Suppressor macrophage treated with lipopolysaccharide for 4 hours (primary cell): ENCODE data around the gene FAM168A.

Experiments
- DNase-seq: peaks from one replicate; pipeline ENCODE4 v3.0.0-alpha.2; 2020

FAM168A gene

DNA sequence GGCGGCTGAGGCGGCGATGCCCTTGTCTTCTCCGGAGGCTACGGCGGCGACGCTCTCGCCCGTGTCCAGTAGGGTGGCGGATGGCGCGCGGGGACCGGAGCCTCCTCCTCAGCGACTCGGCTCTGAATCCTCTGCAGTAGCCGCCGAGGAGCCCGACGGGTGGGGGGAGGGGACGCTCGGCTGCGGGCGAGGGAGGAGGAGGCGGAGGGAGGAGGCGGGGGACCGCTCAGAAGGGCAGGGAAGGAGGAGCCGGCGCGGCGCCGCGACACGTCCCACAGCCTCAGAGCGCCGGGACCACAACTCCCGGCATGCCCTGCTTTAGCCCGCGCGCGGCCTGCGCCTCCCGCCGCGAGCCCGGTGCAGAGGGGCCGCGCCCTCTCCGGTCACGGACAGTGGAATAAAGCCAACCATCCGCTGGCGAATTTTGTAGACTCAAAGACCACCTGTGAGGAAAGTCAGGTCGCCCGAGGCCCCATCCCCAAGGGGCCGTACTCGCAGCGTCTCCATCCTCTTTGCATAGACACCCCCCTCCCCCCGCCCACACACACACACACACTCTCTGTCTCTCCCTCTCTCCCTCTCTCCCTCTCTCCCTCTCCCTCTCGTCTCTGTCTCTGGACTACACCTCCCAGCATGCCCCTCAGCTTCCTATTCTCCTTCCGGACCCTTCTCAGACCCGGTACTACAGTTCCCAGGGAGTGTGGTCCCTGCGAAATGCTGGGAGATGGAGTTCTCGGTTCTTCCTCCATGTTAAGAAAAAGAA lies at the start of gene FAM168A:
TSS of gene FAM168A (minus strand) at position 157 of the 763 bp plus-strand sequence. CDS start 129,638 bp downstream, outside the sequence.
- peak; percentile 97 for DNase-seq

GRCh38 chr11:73647459-73648100 lies 49.7 kb upstream of the FAM168A start:
- DNase-seq = peak; percentile 87

DNA sequence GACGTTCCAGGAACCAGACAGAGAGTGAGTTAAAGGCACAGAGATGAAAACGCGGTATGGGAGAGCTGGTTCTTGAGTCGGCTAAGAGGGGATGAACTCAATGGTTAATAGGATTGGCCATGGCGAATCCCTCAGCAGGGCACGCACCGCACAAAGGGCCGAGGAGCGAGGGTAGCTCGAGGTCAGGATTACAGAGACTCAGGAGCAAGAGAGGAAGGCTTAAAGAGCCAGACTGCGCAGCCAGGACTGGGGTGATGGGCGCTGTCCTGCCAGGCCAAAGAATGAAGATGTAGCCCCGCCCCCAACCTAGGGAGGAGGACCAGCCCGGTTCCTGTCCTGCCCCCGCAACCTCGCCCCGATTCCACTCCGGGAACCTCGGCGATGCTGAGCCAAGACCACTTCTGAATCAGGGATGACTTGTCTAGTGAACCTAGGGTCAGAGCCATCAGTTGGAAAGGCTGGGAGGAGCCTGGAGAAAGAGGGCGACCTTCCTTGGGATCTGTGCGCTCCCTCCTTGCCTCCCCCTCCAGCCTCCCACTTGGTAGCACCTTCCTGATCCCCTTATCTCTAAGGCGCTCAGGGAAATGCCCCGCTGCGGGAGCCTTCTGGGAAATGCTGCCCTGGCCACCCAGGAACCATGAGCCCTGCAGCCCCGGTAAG lies 48.2 kb upstream of the FAM168A start, which contains the start of gene PLEKHB1:
TSS of gene PLEKHB1 (plus strand) at position 610 of the 660 bp plus-strand sequence. CDS start at position 638, 28 bp downstream.
- DNase-seq = no peak

- DNase-seq = peak; percentile 45
These were observed 47.4 kb upstream of the FAM168A start for GRCh38 chr11:73645121-73645969.

DNA sequence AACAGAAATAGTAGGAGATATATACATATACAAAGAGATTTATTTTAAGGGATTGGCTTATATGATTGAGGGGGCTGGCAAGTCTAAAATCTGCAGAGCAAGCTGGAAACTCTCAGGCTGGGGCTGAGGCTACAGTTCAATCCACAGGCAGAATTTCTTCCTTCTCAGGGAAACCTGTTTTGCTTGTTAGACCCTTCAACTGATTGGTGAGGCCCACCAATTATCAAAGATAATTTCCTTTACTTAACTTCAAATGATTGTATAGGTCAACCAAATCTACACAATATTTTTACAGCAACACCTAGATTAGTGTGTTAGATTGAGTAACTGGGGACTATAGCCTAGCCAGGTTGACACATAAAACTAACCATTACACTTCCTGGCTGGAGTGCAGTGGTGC lies 43.8 kb upstream of the FAM168A start:
- DNase-seq = no peak

DNA sequence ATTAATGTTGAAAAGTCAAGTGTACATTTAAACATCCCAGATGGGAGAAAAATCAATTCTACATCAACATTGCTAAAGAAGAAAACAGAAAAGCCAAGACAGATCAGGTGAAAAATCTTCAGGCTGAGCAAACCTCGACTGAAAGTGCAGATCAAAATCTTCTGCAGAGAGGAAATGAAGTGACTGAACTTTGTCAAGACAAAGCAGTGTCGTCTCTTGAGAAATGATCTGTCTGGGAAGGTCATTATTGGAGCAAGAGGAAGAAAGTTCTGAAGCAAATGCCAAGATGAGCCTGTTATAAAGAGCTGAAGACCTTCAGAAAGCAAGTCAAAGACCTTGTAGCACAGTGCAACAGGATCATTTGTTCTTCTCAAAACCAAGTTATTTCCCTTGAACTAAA lies 42.7 kb upstream of the FAM168A start:
- DNase-seq = no peak

GRCh38 chr11:73637012-73637411 lies 39.1 kb upstream of the FAM168A start:
- no peak for DNase-seq

DNA sequence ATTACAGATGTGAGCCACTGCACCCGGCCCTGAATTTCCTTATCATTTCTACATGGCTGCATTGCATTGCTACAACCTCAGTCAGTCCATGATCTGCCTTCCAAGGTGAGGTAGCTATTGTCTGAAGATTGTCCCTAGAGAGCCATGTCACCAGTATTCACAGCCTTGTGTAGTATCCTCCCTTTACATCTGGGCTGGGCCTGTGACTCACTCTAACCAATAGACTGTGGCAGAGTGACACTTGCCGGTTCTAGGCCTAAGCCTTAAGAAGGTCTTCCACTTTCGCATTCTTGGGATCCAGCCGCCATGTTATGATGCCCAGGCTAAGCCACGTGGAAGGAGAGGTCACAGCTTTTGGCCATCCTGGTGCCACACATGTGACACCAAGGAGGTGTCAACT lies 38.3 kb upstream of the FAM168A start:
- DNase-seq = no peak

GRCh38 chr11:73635721-73636120 lies 37.8 kb upstream of the FAM168A start:
- no peak for DNase-seq

GRCh38 chr11:73633999-73634398 lies 36.1 kb upstream of the FAM168A start:
- DNase-seq = no peak

DNA sequence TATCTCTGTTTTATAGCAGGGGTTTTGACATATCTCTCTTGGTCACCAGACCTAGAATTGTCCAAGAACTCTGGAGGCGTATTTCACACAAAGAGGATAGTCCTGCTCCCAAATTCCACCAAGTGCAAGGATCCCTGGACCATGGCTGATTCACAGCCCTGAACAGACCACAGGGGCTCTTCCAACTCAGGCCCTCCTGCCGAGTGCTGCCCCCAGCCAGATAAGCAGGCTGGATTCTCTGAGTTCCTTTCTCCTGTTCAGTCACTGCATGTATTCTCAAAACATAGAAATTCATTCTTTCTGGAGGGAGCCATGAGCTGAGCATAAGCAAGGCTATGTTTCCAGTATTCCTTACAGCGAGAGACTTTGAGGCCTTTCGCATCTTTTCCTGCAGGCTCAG lies 35.1 kb upstream of the FAM168A start:
- DNase-seq = no peak

DNA sequence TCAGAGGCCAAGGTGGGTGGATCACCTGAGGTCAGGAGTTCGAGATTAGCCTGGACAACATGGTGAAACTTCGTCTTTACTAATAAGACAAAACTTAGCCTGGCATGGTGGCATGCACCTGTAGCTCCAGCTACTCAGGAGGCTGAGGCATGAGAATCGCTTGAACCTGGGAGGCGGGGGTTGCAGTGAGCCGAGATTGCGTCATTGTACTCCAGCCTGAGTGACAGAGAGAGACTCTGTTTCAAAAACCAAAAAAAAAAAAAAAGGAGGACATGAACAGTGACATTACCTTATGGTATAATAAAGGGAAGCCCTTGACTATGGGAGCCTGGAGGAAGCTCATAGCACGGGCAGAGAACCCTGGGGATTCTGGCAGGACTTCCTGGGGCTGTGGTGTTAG lies 32.0 kb upstream of the FAM168A start:
- DNase-seq = no peak

DNA sequence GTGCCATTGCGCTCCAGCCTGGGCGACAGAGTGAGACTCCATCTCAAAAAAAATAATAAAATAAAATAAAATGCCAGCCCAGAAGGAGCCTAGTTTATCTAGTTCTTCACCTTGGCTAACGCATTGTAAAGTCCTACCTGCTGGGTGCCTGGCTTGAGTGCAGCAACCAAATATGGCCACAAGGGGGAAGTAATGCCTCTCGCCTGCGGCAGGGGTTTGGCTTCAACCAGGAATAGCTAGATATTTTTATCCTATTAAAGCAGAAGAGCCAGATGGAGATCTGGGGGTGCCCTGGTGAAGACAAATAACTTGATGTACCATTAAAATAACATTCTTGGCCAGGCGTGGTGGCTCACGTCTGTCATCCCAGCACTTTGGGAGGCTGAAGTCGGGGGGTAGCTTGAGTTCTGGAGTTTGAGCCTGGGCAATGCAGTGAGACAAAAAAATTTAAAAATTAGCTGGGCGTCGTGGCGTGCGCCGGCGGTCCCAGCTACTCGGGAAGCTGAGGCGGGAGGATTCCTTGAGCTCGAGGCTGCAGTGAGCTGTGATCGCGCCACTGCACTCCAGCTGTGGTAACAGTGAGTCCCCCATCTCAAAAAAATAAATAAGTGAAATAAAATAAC lies 27.9 kb upstream of the FAM168A start:
- DNase-seq = peak; percentile 79

DNA sequence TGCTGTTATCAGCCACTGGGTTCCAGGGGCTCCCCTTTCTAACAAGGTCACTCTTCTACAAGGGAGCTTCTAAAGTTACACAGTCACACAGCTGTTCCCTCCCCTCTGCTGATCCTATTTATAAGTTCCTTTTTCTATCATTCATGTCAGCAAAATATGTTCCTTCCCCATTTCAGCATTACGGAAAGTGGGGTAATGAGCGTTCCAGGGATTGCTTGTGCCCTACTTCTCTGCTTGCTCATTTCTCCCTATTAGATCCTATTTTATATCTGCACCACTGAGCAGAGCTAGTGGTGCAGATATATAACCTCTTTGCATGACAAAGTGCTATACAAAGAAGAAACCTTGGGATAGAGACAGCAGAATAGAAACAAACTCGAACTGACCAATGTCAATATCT lies 25.8 kb upstream of the FAM168A start:
- DNase-seq = peak; percentile 86

DNA sequence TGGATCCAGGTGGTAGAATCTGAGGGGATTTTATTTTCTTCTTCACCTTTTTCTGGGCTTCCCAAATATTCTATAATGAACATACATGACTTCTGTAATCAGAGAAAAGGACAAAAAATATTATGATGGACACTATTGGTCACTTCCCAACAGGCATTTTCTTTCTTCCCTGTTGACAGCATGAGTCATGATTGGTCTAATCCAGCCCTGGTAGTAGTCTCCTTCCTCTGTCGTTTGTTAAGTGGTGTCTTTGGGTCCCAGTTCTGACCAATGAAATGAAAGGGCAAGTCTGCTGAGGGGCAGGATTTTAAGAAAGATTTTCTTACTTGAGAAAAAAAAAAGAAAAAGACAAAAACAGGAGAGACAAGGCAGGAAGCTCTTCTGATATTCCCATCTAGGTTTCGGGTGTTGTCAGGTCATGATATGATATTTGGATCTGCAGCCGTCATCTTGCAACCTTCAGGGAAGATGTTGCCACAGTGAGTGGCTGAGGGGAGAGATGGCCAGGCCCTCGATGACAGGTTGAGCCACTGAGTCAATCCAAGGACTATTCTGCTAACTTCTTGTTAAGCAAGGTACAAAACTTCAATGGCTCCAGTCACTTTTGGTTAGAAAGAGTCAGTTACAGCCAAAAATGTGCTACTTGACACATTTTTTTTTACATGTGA lies 25.1 kb upstream of the FAM168A start:
- DNase-seq = peak; percentile 60

DNA sequence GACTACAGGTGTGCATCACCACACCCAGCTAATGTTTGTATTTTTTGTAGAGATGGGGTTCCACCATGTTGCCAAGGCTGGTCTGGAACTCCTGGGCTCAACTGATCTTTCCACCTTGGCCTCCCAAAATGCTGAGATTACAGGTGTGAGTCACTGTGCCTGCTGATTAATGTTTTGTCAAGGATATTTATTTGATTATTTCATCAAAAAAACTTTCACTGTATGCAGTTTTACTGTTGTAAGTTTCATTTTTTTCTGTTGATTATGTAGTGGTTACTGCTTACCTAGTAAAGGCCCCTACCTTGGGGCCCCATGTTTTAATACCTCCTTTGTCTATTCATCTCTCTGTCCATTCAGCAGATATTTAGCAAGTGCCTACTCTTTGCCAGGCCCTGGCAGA lies 16.7 kb upstream of the FAM168A start:
- no peak for DNase-seq

DNA sequence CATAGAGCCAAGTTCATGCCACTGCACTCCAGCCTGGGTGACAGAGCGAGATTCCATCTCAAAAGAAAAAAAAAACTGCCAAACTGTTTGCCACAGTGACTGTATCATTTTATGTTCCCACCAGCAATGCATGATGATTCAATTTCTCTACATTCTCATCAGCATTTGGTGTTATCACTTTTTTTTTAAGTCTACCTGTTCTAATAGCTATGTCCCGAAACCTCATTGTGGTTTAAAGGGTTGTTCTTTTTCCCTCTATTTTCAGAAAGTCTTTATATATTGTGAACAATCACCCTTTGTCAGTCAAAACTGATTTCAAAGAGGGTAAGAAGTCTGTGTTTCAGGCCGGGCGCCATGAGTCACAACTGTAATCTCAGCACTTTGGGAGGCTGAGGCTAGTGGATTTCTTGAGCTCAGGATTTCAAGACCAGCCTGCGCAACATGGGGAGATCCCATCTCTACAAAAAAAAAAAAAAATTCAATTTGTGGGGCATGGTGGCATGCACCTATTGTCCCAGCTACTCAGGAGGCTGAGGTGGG lies 14.8 kb upstream of the FAM168A start:
- no peak for DNase-seq

DNA sequence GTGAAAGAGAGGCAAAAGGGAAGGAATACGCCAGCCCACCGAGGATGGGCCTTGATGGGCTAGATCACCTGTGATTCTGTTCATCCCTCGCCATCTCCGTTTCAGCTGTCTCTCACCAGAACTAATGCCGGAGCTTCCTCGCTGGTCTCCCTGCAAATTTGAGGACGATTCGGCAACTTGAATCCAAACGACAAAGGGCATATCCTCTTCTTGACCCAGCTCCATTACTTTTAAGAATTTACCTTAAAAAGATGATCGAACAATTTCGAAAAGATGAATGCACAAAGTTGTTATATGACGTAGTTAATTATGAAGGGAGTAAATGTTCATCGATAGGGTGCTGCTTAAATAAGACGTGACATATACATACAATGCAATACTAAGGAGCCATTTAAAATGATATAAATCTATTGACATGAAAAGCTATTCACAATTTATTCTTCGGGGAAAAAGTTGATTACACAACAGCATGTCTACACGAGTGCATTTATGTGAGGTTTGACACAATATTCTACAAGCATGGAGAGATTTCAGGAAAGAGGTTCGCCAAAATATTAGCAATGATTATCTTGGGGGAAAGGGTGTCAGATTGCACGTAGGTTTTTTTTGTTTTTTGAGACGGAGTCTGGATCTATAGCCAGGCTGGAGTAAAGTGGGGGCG lies 937 bp upstream of the FAM168A start:
- no peak for DNase-seq

- DNase-seq = no peak
These were observed 466 bp downstream of the FAM168A start for GRCh38 chr11:73597336-73597955.

DNA sequence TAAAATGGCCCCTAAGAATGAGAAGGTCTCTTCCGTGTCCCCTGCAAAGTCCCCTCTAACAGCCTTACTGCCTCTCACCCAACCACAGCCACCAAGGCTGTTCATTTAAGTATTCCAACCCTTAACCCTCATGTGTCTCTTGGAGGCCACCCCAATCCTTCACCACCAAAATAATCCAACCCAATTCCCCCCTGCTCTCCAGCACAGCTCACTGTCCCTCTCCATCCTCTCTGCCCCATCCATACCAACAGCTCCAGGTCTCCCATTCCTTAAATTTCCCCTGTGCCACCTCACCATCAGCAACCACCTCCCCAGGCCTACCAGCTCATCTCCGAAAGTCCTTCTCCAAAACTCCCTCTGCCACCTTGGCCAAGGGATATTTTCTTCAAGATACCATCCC lies 1.4 kb downstream of the FAM168A start:
- DNase-seq = no peak

GRCh38 chr11:73592640-73593039 lies 5.3 kb downstream of the FAM168A start:
- no peak for DNase-seq
